Measurements from ENCODE around the gene MGAT3. TPM values are rescaled to one million over a fixed set of nuclear protein-coding genes. Genes with fewer than 3 reads are reported as not detected.

The MGAT3 gene
- total RNA-seq, 2 experiments from 2014 or later: 0.40 to 0.62 TPM

GRCh38 chr22:39429916-39430575 is 26.8 kb upstream of the MGAT3 start:
- no peak overlapping the region for H3K4me3 Mint-ChIP-seq
- H3K4me1 Mint-ChIP-seq (ENCODE audit: low read depth): no peaks in the 10 kb centered on the region
- no peaks in the 10 kb centered on the region for H3K27me3 Mint-ChIP-seq (ENCODE audit: low read depth)
- intact Hi-C loops (cut with micrococcal nuclease): no loop called here
- no peak overlapping the region for H3K27ac Mint-ChIP-seq
- H3K36me3 Mint-ChIP-seq (ENCODE audit: low read depth): peaks cover 4% of the 10 kb centered on the region
- H3K9me3 Mint-ChIP-seq: no peaks in the 10 kb centered on the region
- CTCF ChIA-PET: no interaction called here
- no peak for DNase-seq

DNA sequence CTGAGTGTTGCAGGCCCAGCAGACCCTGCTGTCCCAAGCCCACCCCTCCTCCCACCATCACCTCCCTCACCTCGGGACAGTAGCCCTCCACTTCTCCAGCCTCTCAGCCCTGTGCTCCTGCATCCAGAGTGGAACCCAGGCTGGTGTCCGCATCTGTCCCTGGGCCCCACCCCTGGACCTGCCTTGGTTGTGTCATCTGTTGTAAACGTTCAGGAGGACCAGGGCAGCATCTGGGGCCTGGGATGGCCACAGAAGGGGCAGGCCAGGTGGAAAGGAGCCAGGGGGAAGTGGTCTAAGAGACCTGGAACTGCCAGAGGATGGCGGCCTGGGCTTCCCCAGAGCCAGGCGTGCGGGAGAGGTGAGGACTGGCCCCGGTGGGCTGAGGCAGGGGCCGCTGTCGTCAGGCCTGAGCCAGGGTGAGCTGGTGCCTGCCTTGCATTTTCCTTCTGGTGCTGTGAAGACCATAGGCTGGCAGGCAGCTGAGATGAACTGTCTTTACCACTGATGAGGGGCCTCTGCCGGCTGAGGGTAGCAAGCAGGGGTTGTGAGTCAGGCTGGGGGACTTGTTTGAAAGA is 26.1 kb upstream of the MGAT3 start:
- no peaks in the 10 kb centered on the region for H3K27me3 Mint-ChIP-seq (ENCODE audit: low read depth)
- no peak for DNase-seq
- peaks cover 4% of the 10 kb centered on the region for H3K36me3 Mint-ChIP-seq (ENCODE audit: low read depth)
- intact Hi-C loops (cut with micrococcal nuclease): no loop called here
- no peak overlapping the region for H3K4me3 Mint-ChIP-seq
- no peaks in the 10 kb centered on the region for H3K9me3 Mint-ChIP-seq
- no peak overlapping the region for H3K27ac Mint-ChIP-seq
- no peaks in the 10 kb centered on the region for H3K4me1 Mint-ChIP-seq (ENCODE audit: low read depth)
- CTCF ChIA-PET: interaction anchor here (0.5 kb wide), 1 partner anchor 361 kb away, joined by 4 read pairs; no protein-coding TSS in a partner anchor

GRCh38 chr22:39431216-39431801 is 25.5 kb upstream of the MGAT3 start:
- intact Hi-C loops (cut with micrococcal nuclease): no loop called here
- Mint-ChIP-seq H3K27ac (no peak overlapping the region), H3K36me3 (ENCODE audit: low read depth) (peaks cover 4% of the 10 kb centered on the region), H3K27me3 (ENCODE audit: low read depth) (no peaks in the 10 kb centered on the region), H3K4me1 (ENCODE audit: low read depth) (no peaks in the 10 kb centered on the region), H3K9me3 (no peaks in the 10 kb centered on the region), H3K4me3 (no peak overlapping the region)
- DNase-seq: no peak
- CTCF ChIA-PET: interaction anchor here (0.5 to 0.6 kb wide), 2 partner anchors 41 to 362 kb away, joined by 4 read pairs; no protein-coding TSS in a partner anchor

GRCh38 chr22:39431821-39432251 is 25.0 kb upstream of the MGAT3 start:
- H3K4me3 Mint-ChIP-seq: no peak overlapping the region
- H3K9me3 Mint-ChIP-seq: no peaks in the 10 kb centered on the region
- H3K36me3 Mint-ChIP-seq (ENCODE audit: low read depth): peaks cover 4% of the 10 kb centered on the region
- no peak overlapping the region for H3K27ac Mint-ChIP-seq
- intact Hi-C loops (cut with micrococcal nuclease): no loop called here
- no peaks in the 10 kb centered on the region for H3K27me3 Mint-ChIP-seq (ENCODE audit: low read depth)
- CTCF ChIA-PET: interaction anchor here (0.6 kb wide), 1 partner anchor 41 kb away, joined by 4 read pairs; no protein-coding TSS in a partner anchor
- no peak for DNase-seq
- H3K4me1 Mint-ChIP-seq (ENCODE audit: low read depth): no peaks in the 10 kb centered on the region

DNA sequence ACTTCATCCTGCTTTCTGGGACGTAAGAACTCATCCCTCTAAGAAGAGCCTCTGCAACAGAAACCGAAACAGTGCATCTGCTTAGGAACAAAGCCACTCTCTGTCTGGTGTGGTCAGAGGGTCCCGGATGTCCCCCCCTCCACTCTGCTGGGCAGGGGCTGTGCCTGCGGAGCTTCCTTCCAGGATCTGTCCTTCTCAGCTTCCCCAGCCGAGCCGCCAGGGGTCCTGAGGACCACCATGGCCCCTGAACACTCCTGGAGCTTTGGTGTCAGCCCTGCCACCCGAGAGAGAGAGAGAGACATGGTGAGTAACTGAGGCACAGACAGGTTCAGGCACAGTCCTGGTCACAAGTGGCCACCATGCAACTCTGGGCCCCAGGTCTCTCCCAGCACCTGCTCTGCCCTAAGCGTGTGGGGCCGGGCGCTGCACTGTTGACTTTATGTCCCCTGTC is 24.4 kb upstream of the MGAT3 start:
- CTCF ChIA-PET: interaction anchor here (0.7 kb wide), 1 partner anchor 1289 kb away, joined by 3 read pairs; no protein-coding TSS in a partner anchor
- intact Hi-C loops (cut with micrococcal nuclease): no loop called here
- DNase-seq: no peak
- peaks cover 4% of the 10 kb centered on the region for H3K4me1 Mint-ChIP-seq (ENCODE audit: low read depth)
- H3K4me3 Mint-ChIP-seq: no peak overlapping the region
- no peak overlapping the region for H3K27ac Mint-ChIP-seq
- peaks cover 2% of the 10 kb centered on the region for H3K36me3 Mint-ChIP-seq (ENCODE audit: low read depth)
- H3K9me3 Mint-ChIP-seq: no peaks in the 10 kb centered on the region
- no peaks in the 10 kb centered on the region for H3K27me3 Mint-ChIP-seq (ENCODE audit: low read depth)

GRCh38 chr22:39433476-39434242 is 23.2 kb upstream of the MGAT3 start:
- H3K4me1 Mint-ChIP-seq (ENCODE audit: low read depth): peaks cover 7% of the 10 kb centered on the region
- intact Hi-C loops (cut with micrococcal nuclease): no loop called here
- H3K9me3 Mint-ChIP-seq: no peaks in the 10 kb centered on the region
- no peak overlapping the region for H3K4me3 Mint-ChIP-seq
- peaks cover 2% of the 10 kb centered on the region for H3K36me3 Mint-ChIP-seq (ENCODE audit: low read depth)
- peaks cover 1% of the 10 kb centered on the region for H3K27me3 Mint-ChIP-seq (ENCODE audit: low read depth)
- no peak overlapping the region for H3K27ac Mint-ChIP-seq
- no peak for DNase-seq
- CTCF ChIA-PET: interaction anchor here (1.0 kb wide), 1 partner anchor 14 kb away, joined by 4 read pairs; no protein-coding TSS in a partner anchor

DNA sequence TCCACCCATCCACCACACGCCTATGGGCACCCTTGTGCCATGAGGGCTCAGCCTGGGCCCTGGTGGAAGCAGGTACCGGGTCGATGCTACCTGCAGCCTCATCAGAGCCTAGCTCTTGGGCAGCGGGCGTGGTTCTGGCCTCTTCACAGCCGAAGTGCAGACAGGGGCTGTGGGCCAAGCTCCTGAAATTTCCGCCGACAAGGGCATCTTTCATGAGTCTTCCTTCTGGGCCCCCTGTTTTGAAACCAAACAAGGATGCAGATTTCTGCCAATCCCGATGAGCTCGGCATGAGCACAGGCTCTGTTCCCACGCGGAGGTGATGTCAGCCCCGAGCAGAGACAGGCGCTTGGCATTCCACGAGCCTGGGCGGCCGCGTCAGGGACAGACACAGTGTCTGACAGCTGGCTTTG is 22.6 kb upstream of the MGAT3 start:
- Mint-ChIP-seq H3K27me3 (ENCODE audit: low read depth) (peaks cover 6% of the 10 kb centered on the region), H3K9me3 (no peaks in the 10 kb centered on the region), H3K27ac (no peak overlapping the region), H3K4me1 (ENCODE audit: low read depth) (peaks cover 7% of the 10 kb centered on the region), H3K4me3 (no peak overlapping the region), H3K36me3 (ENCODE audit: low read depth) (peaks cover 2% of the 10 kb centered on the region)
- DNase-seq: no peak
- intact Hi-C loops (cut with micrococcal nuclease): no loop called here
- CTCF ChIA-PET: interaction anchor here (0.9 kb wide), 1 partner anchor 103 kb away, joined by 3 read pairs; no protein-coding TSS in a partner anchor

DNA sequence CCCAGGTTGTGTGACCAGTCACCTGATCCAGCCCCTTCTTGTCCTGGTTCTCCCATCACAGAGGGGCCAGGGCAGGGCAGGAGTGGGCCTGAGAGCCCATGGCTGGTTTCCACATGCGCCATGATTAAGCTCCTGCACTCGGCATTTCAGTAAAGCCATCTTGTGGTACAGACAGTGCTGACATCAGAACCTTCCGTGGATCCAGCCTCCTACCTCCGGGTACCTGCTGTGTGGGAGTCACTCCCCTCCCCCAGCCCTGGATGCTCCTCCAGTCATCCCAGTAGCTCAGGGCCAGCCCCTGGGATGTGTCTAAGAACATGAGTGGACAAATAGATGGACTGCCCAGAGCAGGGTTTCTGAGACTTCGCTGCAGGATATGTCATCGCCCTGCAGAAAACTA is 22.1 kb upstream of the MGAT3 start:
- H3K4me1 Mint-ChIP-seq (ENCODE audit: low read depth): peaks cover 7% of the 10 kb centered on the region
- peaks cover 2% of the 10 kb centered on the region for H3K36me3 Mint-ChIP-seq (ENCODE audit: low read depth)
- H3K9me3 Mint-ChIP-seq: no peaks in the 10 kb centered on the region
- CTCF ChIA-PET: interaction anchor here (0.9 kb wide), 1 partner anchor 103 kb away, joined by 3 read pairs; no protein-coding TSS in a partner anchor
- no peak for DNase-seq
- peaks cover 7% of the 10 kb centered on the region for H3K27me3 Mint-ChIP-seq (ENCODE audit: low read depth)
- intact Hi-C loops (cut with micrococcal nuclease): no loop called here
- H3K4me3 Mint-ChIP-seq: no peak overlapping the region
- no peak overlapping the region for H3K27ac Mint-ChIP-seq

DNA sequence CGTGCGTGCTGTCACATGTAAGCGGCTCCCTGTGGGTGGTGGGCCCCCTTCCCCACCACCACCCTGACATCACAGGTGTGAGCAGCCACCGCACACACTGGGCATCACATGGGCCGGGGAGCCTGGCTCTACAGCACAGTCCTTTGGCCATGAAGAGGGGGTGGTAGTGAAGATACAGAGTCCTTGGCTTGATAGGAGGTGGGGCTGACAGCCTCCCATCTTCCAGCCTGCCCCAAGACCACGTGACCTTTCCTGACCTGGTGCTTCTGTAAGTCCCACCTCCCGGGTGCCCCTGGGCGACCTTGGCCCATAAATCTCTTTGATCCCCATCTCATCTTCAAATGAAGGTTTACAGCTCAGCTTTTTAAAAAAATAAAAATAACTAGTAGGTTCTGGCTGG is 21.2 kb upstream of the MGAT3 start:
- Mint-ChIP-seq H3K4me3 (no peak overlapping the region), H3K27ac (no peak overlapping the region), H3K36me3 (ENCODE audit: low read depth) (no peaks in the 10 kb centered on the region), H3K4me1 (ENCODE audit: low read depth) (peaks cover 7% of the 10 kb centered on the region), H3K27me3 (ENCODE audit: low read depth) (peaks cover 7% of the 10 kb centered on the region), H3K9me3 (no peaks in the 10 kb centered on the region)
- intact Hi-C loops (cut with micrococcal nuclease): no loop called here
- no peak for DNase-seq
- CTCF ChIA-PET: no interaction called here

DNA sequence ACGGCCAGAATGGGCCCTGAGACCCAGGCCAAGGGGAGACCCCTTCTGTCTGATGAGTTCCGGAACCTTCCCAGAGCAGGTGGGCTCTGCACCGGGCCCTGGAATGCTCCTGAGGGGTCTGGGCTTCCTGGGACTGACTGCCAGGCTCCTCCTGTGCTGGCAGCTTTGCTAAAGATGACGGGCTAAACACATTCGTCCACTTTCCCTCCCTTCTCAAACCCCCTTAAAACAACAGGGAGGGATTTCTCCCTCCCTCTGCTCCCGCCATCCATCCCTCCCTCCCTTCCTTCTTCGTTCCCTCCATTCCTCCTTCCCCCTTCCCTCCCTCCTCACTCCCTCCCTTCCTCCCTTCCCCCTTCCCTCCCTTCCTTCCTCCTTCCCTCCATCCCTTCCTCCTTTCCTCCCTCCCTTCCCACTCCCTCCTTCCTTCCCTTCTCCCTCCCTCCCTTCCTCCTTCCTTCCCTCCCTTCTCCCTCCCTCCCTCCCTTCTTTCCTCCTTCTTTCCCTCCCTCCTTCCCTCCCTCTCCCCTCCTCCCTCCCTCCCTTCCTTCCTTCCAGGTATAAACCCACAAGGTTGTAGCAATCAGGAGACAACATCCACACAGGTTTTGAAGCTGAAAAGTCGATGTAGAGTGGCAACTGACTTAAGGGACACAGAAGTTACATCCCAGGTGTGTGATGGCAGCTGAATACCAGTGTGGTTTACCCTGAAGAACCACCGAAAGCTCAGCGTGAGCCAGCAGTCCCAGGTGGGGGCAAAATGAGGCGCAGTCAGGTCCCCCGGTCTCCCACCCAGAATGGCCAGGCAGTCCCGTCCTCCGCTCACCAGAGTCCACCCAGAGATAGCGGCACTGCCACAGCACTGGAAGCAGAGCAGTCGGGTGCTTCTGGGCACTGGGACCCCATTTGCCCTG is 18.8 kb upstream of the MGAT3 start:
- Mint-ChIP-seq H3K36me3 (ENCODE audit: low read depth) (no peaks in the 10 kb centered on the region), H3K9me3 (no peaks in the 10 kb centered on the region), H3K4me1 (ENCODE audit: low read depth) (peaks cover 7% of the 10 kb centered on the region), H3K27ac (no peak overlapping the region), H3K27me3 (ENCODE audit: low read depth) (peaks cover 7% of the 10 kb centered on the region), H3K4me3 (no peak overlapping the region)
- intact Hi-C loops (cut with micrococcal nuclease): no loop called here
- DNase-seq: no peak
- CTCF ChIA-PET: interaction anchor here (0.6 to 2.3 kb wide), 4 partner anchors 9 to 90 kb away, joined by 3 to 7 read pairs (median 5); no protein-coding TSS in a partner anchor

- Mint-ChIP-seq H3K27ac (no peak overlapping the region), H3K27me3 (ENCODE audit: low read depth) (peaks cover 7% of the 10 kb centered on the region), H3K9me3 (no peaks in the 10 kb centered on the region), H3K4me3 (no peak overlapping the region), H3K36me3 (ENCODE audit: low read depth) (no peaks in the 10 kb centered on the region), H3K4me1 (ENCODE audit: low read depth) (peaks cover 7% of the 10 kb centered on the region)
- no peak for DNase-seq
- intact Hi-C loops (cut with micrococcal nuclease): no loop called here
- CTCF ChIA-PET: no interaction called here
Measured at GRCh38 chr22:39439170-39439569, 17.6 kb upstream of the MGAT3 start.
